HL-60 (cell line): ENCODE data around the gene PIK3C2B.
"Not testable (repeated sequence)": the region's sequence is repeated elsewhere in the genome, so short reads cannot be mapped to it uniquely, and the experiment has no call there.

Experiments used
- GABPA ChIP-seq: IDR thresholded peaks from 2 replicates; pipeline ENCODE4 v1.6.1; 2012; ENCODE audit warnings: low read depth
- POLR2AphosphoS5 ChIP-seq: IDR thresholded peaks from 2 replicates; pipeline ENCODE4 v1.6.1; 2012; ENCODE audit warnings: low read depth
- TF ChIP-seq, protein P1 (sequence below): IDR thresholded peaks from one replicate; pipeline ENCODE4 v1.5.1; 2011; ENCODE audit warnings: low read length, control low read depth, inconsistent platforms; ENCODE audit not compliant: insufficient read depth
- TF ChIP-seq, protein P2 (sequence below): IDR thresholded peaks from 2 replicates; pipeline ENCODE4 v1.6.1; 2012; ENCODE audit warnings: low read depth; ENCODE audit not compliant: insufficient replicate concordance

DNA sequence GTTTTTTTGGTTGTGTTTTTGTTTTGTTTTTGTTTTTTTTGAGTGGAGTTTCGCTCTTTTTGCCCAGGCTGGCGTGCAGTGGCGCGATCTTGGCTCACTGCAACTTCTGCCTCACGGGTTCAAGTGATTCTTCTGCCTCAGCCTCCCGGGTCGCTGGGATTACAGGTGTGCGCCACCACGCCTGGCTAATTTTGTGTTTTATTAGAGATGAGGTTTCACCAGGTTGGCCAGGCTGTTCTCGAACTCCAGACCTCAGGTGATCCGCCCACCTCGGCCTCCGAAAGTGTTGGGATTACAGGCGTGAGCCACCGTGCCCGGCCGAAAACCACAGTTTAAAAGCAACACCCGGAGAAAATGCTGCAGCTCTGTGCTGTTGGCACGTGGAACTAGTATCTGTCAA is 22.8 kb upstream of the PIK3C2B start:
- TF ChIP-seq POLR2AphosphoS5, GABPA: not testable (repeated sequence)
- TF ChIP-seq, protein P1, sequence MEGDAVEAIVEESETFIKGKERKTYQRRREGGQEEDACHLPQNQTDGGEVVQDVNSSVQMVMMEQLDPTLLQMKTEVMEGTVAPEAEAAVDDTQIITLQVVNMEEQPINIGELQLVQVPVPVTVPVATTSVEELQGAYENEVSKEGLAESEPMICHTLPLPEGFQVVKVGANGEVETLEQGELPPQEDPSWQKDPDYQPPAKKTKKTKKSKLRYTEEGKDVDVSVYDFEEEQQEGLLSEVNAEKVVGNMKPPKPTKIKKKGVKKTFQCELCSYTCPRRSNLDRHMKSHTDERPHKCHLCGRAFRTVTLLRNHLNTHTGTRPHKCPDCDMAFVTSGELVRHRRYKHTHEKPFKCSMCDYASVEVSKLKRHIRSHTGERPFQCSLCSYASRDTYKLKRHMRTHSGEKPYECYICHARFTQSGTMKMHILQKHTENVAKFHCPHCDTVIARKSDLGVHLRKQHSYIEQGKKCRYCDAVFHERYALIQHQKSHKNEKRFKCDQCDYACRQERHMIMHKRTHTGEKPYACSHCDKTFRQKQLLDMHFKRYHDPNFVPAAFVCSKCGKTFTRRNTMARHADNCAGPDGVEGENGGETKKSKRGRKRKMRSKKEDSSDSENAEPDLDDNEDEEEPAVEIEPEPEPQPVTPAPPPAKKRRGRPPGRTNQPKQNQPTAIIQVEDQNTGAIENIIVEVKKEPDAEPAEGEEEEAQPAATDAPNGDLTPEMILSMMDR: not testable (repeated sequence)
- TF ChIP-seq, protein P2, sequence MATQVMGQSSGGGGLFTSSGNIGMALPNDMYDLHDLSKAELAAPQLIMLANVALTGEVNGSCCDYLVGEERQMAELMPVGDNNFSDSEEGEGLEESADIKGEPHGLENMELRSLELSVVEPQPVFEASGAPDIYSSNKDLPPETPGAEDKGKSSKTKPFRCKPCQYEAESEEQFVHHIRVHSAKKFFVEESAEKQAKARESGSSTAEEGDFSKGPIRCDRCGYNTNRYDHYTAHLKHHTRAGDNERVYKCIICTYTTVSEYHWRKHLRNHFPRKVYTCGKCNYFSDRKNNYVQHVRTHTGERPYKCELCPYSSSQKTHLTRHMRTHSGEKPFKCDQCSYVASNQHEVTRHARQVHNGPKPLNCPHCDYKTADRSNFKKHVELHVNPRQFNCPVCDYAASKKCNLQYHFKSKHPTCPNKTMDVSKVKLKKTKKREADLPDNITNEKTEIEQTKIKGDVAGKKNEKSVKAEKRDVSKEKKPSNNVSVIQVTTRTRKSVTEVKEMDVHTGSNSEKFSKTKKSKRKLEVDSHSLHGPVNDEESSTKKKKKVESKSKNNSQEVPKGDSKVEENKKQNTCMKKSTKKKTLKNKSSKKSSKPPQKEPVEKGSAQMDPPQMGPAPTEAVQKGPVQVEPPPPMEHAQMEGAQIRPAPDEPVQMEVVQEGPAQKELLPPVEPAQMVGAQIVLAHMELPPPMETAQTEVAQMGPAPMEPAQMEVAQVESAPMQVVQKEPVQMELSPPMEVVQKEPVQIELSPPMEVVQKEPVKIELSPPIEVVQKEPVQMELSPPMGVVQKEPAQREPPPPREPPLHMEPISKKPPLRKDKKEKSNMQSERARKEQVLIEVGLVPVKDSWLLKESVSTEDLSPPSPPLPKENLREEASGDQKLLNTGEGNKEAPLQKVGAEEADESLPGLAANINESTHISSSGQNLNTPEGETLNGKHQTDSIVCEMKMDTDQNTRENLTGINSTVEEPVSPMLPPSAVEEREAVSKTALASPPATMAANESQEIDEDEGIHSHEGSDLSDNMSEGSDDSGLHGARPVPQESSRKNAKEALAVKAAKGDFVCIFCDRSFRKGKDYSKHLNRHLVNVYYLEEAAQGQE: not testable (repeated sequence)
